Middle frontal gyrus (tissue), 1 donor: ENCODE measurements around the gene MAGI2.
A peak's percentile ranks its signal among the peaks of the same experiment; 100 is the strongest.

Experiments
- DNase-seq: peaks from one replicate; pipeline ENCODE4 v3.0.0-alpha.2; 2015; ENCODE audit warnings: low spot score; ENCODE audit errors: extremely low spot score

MAGI2 gene

GRCh38 chr7:78438433-78438832 is 1015.0 kb downstream of the MAGI2 start:
- DNase-seq: no peak

GRCh38 chr7:78437118-78437517 is 1016.3 kb downstream of the MAGI2 start:
- DNase-seq: no peak

- no peak for DNase-seq
Observed at GRCh38 chr7:78435355-78435754, 1018.1 kb downstream of the MAGI2 start.

GRCh38 chr7:78434281-78434680 is 1019.2 kb downstream of the MAGI2 start:
- DNase-seq: no peak

GRCh38 chr7:78433421-78433820 is 1020.0 kb downstream of the MAGI2 start:
- DNase-seq: no peak

- DNase-seq: no peak
Observed at GRCh38 chr7:78429878-78430277, 1023.6 kb downstream of the MAGI2 start.

- DNase-seq: no peak
Observed at GRCh38 chr7:78427209-78427608, 1026.3 kb downstream of the MAGI2 start.

GRCh38 chr7:78420001-78420400 is 1033.5 kb downstream of the MAGI2 start:
- peak; percentile 15 for DNase-seq

GRCh38 chr7:78417180-78417853 is 1036.2 kb downstream of the MAGI2 start:
- DNase-seq: no peak

- no peak for DNase-seq
Observed at GRCh38 chr7:78413568-78413967, 1039.9 kb downstream of the MAGI2 start.

GRCh38 chr7:78412216-78412858 is 1041.1 kb downstream of the MAGI2 start:
- no peak for DNase-seq

GRCh38 chr7:78407031-78407430 is 1046.4 kb downstream of the MAGI2 start:
- no peak for DNase-seq

- DNase-seq: no peak
Observed at GRCh38 chr7:78406531-78406930, 1046.9 kb downstream of the MAGI2 start.

GRCh38 chr7:78402096-78402495 is 1051.4 kb downstream of the MAGI2 start:
- DNase-seq: no peak

GRCh38 chr7:78400038-78400437 is 1053.4 kb downstream of the MAGI2 start:
- no peak for DNase-seq

GRCh38 chr7:78399033-78399769 is 1054.3 kb downstream of the MAGI2 start:
- DNase-seq: no peak

GRCh38 chr7:78398576-78398975 is 1054.9 kb downstream of the MAGI2 start:
- no peak for DNase-seq

- DNase-seq: no peak
Observed at GRCh38 chr7:78398081-78398480, 1055.4 kb downstream of the MAGI2 start.

GRCh38 chr7:78396210-78396609 is 1057.3 kb downstream of the MAGI2 start:
- DNase-seq: no peak

- DNase-seq: no peak
Observed at GRCh38 chr7:78395298-78396036, 1058.0 kb downstream of the MAGI2 start.

GRCh38 chr7:78389022-78389421 is 1064.4 kb downstream of the MAGI2 start:
- DNase-seq: no peak

GRCh38 chr7:78386520-78386919 is 1066.9 kb downstream of the MAGI2 start:
- DNase-seq: no peak
